AML-193 (cell line): ENCODE measurements around the gene BCL2A1.
A peak's percentile ranks its signal among the peaks of the same experiment; 100 is the strongest.
"Not testable (repeated sequence)": the region's sequence is repeated elsewhere in the genome, so short reads cannot be mapped to it uniquely, and the experiment has no call there.

Experiments used
- DNase-seq, 2 experiments: peaks; one replicate each; lab custom pipeline; 2025; lab: John Stamatoyannopoulos, UW

Gene BCL2A1

GRCh38 chr15:79970624-79971434, at the start of gene BCL2A1:
Gene BCL2A1 (minus strand): TSS chr15:79971196. CDS start chr15:79971119, 77 bp downstream.
- peak; percentile 94 to 97 for DNase-seq

GRCh38 chr15:80020731-80021130, 49.7 kb upstream of the BCL2A1 start:
- no peak for DNase-seq

GRCh38 chr15:80020149-80020548, 49.2 kb upstream of the BCL2A1 start:
- not testable (repeated sequence) for DNase-seq

- no peak for DNase-seq
Measured at GRCh38 chr15:80019168-80019745, 48.3 kb upstream of the BCL2A1 start.

GRCh38 chr15:80017139-80017538, 46.1 kb upstream of the BCL2A1 start:
- not testable (repeated sequence) for DNase-seq

- not testable (repeated sequence) for DNase-seq
Measured at GRCh38 chr15:80016506-80016905, 45.5 kb upstream of the BCL2A1 start.

GRCh38 chr15:80015156-80015555, 44.2 kb upstream of the BCL2A1 start:
- no peak for DNase-seq

GRCh38 chr15:80014186-80014585, 43.2 kb upstream of the BCL2A1 start:
- not testable (repeated sequence) for DNase-seq

- no peak for DNase-seq
Measured at GRCh38 chr15:80012060-80012726, 41.2 kb upstream of the BCL2A1 start.

GRCh38 chr15:80011596-80011995, 40.6 kb upstream of the BCL2A1 start:
- no peak for DNase-seq

- DNase-seq: not testable (repeated sequence)
Measured at GRCh38 chr15:80011041-80011523, 40.1 kb upstream of the BCL2A1 start.

- DNase-seq: no peak
Measured at GRCh38 chr15:80010131-80010673, 39.2 kb upstream of the BCL2A1 start.

- DNase-seq: no peak
Measured at GRCh38 chr15:80007532-80007931, 36.5 kb upstream of the BCL2A1 start.

GRCh38 chr15:80006946-80007345, 36.0 kb upstream of the BCL2A1 start:
- no peak for DNase-seq

- DNase-seq: no peak
Measured at GRCh38 chr15:80003934-80004472, 33.0 kb upstream of the BCL2A1 start.

- no peak for DNase-seq
Measured at GRCh38 chr15:80003171-80003570, 32.2 kb upstream of the BCL2A1 start.

- no peak for DNase-seq
Measured at GRCh38 chr15:80002267-80002666, 31.3 kb upstream of the BCL2A1 start.

GRCh38 chr15:79994615-79995014, 23.6 kb upstream of the BCL2A1 start:
- no peak for DNase-seq

GRCh38 chr15:79991826-79992225, 20.8 kb upstream of the BCL2A1 start:
- no peak for DNase-seq

GRCh38 chr15:79990997-79991334, 20.0 kb upstream of the BCL2A1 start:
- no peak for DNase-seq

GRCh38 chr15:79990280-79990996, 19.4 kb upstream of the BCL2A1 start:
- DNase-seq: no peak

GRCh38 chr15:79989682-79990081, 18.7 kb upstream of the BCL2A1 start:
- peak; percentile 83 to 90 for DNase-seq
